Neural cell (in vitro differentiated cells): ENCODE measurements around the gene FPGS.

Experiments used
- CTCF ChIP-seq: fragments of 450-650 bp; IDR thresholded peaks from 2 replicates; pipeline ENCODE4 v1.5.1; 2014; ENCODE audit warnings: antibody characterized with exemption, mild to moderate bottlenecking, moderate library complexity; ENCODE audit not compliant: poor library complexity, severe bottlenecking
- EZH2 ChIP-seq: fragments of 200-600, 300-800 bp; shearing (Covaris generic), sonication (generic); IDR thresholded peaks from 2 replicates; pipeline ENCODE4 v1.6.1; 2014; ENCODE audit warnings: antibody characterized with exemption, low read length, borderline replicate concordance, mild to moderate bottlenecking; ENCODE audit not compliant: insufficient read depth, poor library complexity, severe bottlenecking
- POLR2AphosphoS5 ChIP-seq: IDR thresholded peaks from 2 replicates; pipeline ENCODE4 v1.6.1; 2012
- REST ChIP-seq: IDR thresholded peaks from 2 replicates; pipeline ENCODE4 v1.6.1; 2012; ENCODE audit warnings: borderline replicate concordance

- TF ChIP-seq EZH2 (no peak), REST (no peak), CTCF (no peak), POLR2AphosphoS5 (no peak)
Observed at GRCh38 chr9:127855522-127855921, 52.8 kb downstream of the FPGS start.
